Transverse colon (tissue), 4 donors: ENCODE results near the gene GM2A. TPM values are rescaled to one million over a fixed set of nuclear protein-coding genes. Genes with fewer than 3 reads are reported as not detected.
"Not testable (repeated sequence)": the region's sequence is repeated elsewhere in the genome, so short reads cannot be mapped to it uniquely, and the experiment has no call there.

Experiments used
- DNase-seq: peaks from one replicate; pipeline ENCODE4 v3.0.0-alpha.2; 2019
- H3K27ac ChIP-seq, 4 donors: fragments of 200-600 bp; sonication (generic); 2 replicates each; pipeline ENCODE4 v1.5.1; 2016 to 2018; ENCODE audit warnings: inconsistent platforms in 4 of 4
- H3K27me3 ChIP-seq: fragments of 200-600 bp; sonication (generic); 2 replicates; pipeline ENCODE4 v1.5.1; 2017; ENCODE audit warnings: inconsistent platforms
- H3K36me3 ChIP-seq, 4 donors: fragments of 200-600 bp; sonication (generic); 2 replicates each; pipeline ENCODE4 v1.5.1; 2017 to 2019; ENCODE audit warnings: inconsistent platforms in 4 of 4
- H3K4me1 ChIP-seq, 4 donors: fragments of 200-600 bp; sonication (generic); 2 replicates each; pipeline ENCODE4 v1.5.1; 2017 to 2020; ENCODE audit warnings: inconsistent platforms in 4 of 4
- H3K4me3 ChIP-seq, 4 donors: fragments of 200-600 bp; sonication (generic); 1 replicate in 1 of 4; 2 replicates in 3 of 4; pipeline versions ENCODE4 v1.5.1 to v1.6.1; 2017 to 2019; ENCODE audit warnings: inconsistent platforms in 4 of 4
- H3K9me3 ChIP-seq, 2 donors: fragments of 200-600 bp; sonication (generic); 2 replicates each; pipeline ENCODE4 v1.5.1; 2017 to 2019; ENCODE audit warnings: inconsistent platforms in 2 of 2
- EP300 ChIP-seq: sonication (generic); formaldehyde crosslinking; IDR thresholded peaks from one replicate; pipeline ENCODE4 v1.6.1; 2017; ENCODE audit warnings: antibody characterized with exemption, low read depth
- POLR2A ChIP-seq: fragments of 450-650 bp; IDR thresholded peaks from one replicate; pipeline ENCODE4 v1.6.1; 2016; ENCODE audit warnings: antibody characterized with exemption, mild to moderate bottlenecking, moderate library complexity
- POLR2AphosphoS5 ChIP-seq, 3 donors: sonication (generic); formaldehyde crosslinking; IDR thresholded peaks; one replicate each; pipeline ENCODE4 v1.6.1; 2016; ENCODE audit warnings: antibody characterized with exemption in 3 of 3
- WGBS, 2 donors: methylation state at CpG; one replicate each; pipeline ENCODE4 v1.1.5; 2018; ENCODE audit warnings: low coverage in 1 of 2; 5-methylcytosine and 5-hydroxymethylcytosine counted together
- in situ Hi-C, 4 donors: fragments of 200-750 bp; cut with MboI; loops; one replicate each; pipeline versions ENCODE4 v1.15.0 to v1.15.1; 2017; ENCODE audit warnings: low sequenced_read_pairs in 3 of 4, low pct_ligation_motif_present in 1 of 4, low pct_unique_long_range_greater_than_20kb in 1 of 4
- intact Hi-C: fragments of 100-400 bp; cut with DNase I; formaldehyde crosslinking; loops from one replicate; pipeline ENCODE4 v1.15.1; 2023; ENCODE audit warnings: low total_unique reads
- total RNA-seq, 4 donors: library from RNA; depleted of rRNA; stranded (reverse); fragments of >200 nt; gene quantifications; one replicate each; pipeline ENCODE4 v1.1.0, GENCODE V29; 2016
- TF ChIP-seq, protein P1 (sequence below), 5 experiments: fragments of 200-600 bp in 3 of 5; fragments of 450-650 bp in 2 of 5; sonication (generic) in 3 of 5; IDR thresholded peaks; 1 replicate in 2 of 5; 2 replicates in 3 of 5; pipeline ENCODE4 v1.5.1; 2016 to 2017; ENCODE audit warnings: antibody characterized with exemption in 5 of 5, inconsistent platforms in 3 of 5, mild to moderate bottlenecking in 2 of 5, moderate library complexity in 1 of 5

GM2A gene
- total RNA-seq, 4 donors from 2014 or later, result 5.6 to 19.5 (median 11.2) TPM

DNA sequence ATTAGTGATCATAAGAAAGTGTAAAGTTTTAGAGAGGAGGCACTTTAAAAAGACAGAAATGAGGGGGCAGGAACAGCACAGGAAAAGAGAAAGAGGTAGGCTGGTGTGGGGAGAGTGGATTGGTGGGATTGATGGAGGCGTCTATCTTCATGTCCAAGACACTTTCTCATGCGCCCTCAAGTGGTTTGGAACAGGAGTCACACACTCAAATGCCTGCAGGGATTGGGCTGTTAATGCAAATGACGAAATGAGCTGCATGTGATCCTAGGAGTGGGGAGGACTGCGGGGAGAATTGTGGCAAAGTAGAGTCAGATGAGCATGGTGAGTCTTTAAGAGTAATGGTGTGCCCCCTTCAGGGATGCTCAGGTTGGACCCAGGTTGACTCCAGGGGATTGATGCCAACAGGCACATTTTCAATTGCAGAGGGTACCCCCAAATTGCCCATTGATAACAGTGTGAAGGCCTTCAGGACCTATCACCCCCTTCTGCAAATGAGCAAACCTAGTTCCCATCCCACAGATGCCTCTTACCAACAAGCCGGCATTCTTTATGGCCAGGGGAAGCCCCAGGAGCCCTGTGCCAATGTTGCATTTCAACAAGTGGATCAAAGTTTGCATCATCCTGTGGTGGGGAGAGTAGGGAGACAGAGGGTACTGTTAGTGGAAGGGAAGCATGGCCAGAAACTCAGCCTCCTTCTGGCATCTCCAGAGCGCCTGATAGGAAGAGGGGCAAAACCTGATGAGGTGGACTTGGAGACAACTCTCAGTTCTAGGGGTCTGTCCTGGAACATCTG is 45.3 kb downstream of the GM2A start:
- no peaks in the 10 kb centered on the region for H3K4me1 ChIP-seq
- no peak overlapping the region for H3K27ac ChIP-seq
- H3K4me3 ChIP-seq, result no peak overlapping the region
- no peak for TF ChIP-seq EP300
- TF ChIP-seq, protein P1, sequence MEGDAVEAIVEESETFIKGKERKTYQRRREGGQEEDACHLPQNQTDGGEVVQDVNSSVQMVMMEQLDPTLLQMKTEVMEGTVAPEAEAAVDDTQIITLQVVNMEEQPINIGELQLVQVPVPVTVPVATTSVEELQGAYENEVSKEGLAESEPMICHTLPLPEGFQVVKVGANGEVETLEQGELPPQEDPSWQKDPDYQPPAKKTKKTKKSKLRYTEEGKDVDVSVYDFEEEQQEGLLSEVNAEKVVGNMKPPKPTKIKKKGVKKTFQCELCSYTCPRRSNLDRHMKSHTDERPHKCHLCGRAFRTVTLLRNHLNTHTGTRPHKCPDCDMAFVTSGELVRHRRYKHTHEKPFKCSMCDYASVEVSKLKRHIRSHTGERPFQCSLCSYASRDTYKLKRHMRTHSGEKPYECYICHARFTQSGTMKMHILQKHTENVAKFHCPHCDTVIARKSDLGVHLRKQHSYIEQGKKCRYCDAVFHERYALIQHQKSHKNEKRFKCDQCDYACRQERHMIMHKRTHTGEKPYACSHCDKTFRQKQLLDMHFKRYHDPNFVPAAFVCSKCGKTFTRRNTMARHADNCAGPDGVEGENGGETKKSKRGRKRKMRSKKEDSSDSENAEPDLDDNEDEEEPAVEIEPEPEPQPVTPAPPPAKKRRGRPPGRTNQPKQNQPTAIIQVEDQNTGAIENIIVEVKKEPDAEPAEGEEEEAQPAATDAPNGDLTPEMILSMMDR (IDR thresholded peaks at IDR 0.05), result peak in 4 of 5 experiments; percentile 21 to 41 (median 32)
- peaks cover 3% of the 10 kb centered on the region for H3K27me3 ChIP-seq
- no peaks in the 10 kb centered on the region for H3K9me3 ChIP-seq
- WGBS, 2 donors, result 66 to 90% methylated on average over 2 to 6 of the region's 6 CpGs
- in situ Hi-C loops, result no loop called here
- DNase-seq, result no peak
- intact Hi-C loops, result no loop called here
- H3K36me3 ChIP-seq, result no peaks in the 10 kb centered on the region

DNA sequence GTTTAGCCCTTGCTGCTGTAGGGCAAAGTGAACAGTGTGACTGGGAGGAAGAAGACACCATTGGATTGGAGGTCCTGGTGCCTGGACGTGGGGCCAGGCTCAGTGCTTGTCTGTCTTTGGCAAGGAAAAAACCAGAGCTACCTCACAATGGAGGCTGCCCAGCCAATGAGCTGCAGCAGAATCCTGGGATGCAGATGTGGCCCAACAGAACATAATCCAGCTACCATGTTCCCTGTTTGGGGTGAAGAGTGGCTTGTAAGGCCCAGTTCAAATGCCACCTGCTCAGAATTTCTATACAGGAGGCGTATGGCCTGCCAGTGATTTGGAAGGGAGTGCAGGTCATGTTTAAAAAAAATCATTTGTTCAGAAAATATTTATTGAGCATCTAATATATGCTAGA is 50.7 kb downstream of the GM2A start, which contains the start of gene SLC36A3:
Gene SLC36A3 (minus strand): TSS at position 101 of the 400 bp plus-strand sequence. CDS start 412 bp downstream, outside the sequence.
- Histone ChIP-seq H3K27ac (no peak within 1 kb of the TSS), H3K4me1 (no peaks in the 10 kb centered on the region), H3K9me3 (no peaks in the 10 kb centered on the region), H3K4me3 (no peak within 1 kb of the TSS), H3K36me3 (no peaks in the 10 kb centered on the region), H3K27me3 (peaks cover 3% of the 10 kb centered on the region)
- 73% methylated on average over 2 of the region's 2 CpGs; no CpG with 5 or more reads in 1 of the 2 donors for WGBS, 2 donors
- intact Hi-C loops (no loop called here), in situ Hi-C loops (no loop called here)
- no peak for DNase-seq
- TF ChIP-seq, protein P1 (IDR thresholded peaks at IDR 0.05), result no peak
- TF ChIP-seq EP300 (no peak), POLR2AphosphoS5 (IDR thresholded peaks at IDR 0.05) (no peak), POLR2A (no peak)

DNA sequence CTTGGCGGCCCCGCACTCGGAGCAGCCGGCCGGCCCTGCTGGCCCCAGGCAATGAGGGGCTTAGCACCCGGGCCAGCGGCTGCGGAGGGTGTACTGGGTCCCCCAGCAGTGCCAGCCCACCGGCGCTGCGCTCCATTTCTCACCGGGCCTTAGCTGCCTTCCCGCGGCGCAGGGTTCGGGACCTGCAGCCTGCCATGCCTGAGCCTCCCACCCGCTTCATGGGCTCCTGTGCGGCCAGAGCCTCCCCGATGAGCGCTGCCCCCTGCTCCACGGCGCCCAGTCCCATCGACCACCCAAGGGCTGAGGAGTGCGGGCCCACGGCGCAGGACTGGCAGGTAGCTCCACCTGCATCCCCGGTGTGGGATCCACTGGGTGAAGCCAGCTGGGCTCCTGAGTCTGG is 56.3 kb downstream of the GM2A start:
- in situ Hi-C loops, intact Hi-C loops, H3K4me3 ChIP-seq, H3K36me3 ChIP-seq, H3K4me1 ChIP-seq, H3K27me3 ChIP-seq, H3K27ac ChIP-seq, DNase-seq, H3K9me3 ChIP-seq: not testable (repeated sequence)
- WGBS, 2 donors, result 95% methylated on average over 21 of the region's 27 CpGs; no CpG with 5 or more reads in 1 of the 2 donors

DNA sequence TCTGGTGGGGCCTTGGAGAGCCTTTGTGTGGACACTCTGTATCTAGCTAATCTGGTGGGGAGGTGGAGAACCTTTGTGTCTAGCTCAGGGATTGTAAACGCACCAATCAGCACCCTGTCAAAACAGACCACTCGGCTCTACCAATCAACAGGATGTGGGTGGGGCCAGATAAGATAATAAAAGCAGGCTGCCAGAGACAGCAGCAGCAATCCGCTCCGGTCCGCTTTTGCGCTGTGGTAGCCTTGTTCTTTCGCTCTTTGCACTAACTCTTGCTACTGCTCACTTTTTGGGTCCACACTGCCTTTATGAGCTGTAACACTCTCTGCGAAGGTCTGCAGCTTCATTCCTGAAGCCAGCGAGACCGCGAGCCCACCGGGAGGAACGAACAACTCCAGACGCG is 56.8 kb downstream of the GM2A start:
- whole genome bisulfite sequencing, 2 donors, result 91 to 100% methylated on average over 4 to 15 of the region's 15 CpGs
- H3K27me3 ChIP-seq, H3K9me3 ChIP-seq, H3K27ac ChIP-seq, in situ Hi-C loops, H3K4me1 ChIP-seq, H3K36me3 ChIP-seq, intact Hi-C loops, H3K4me3 ChIP-seq, DNase-seq: not testable (repeated sequence)

DNA sequence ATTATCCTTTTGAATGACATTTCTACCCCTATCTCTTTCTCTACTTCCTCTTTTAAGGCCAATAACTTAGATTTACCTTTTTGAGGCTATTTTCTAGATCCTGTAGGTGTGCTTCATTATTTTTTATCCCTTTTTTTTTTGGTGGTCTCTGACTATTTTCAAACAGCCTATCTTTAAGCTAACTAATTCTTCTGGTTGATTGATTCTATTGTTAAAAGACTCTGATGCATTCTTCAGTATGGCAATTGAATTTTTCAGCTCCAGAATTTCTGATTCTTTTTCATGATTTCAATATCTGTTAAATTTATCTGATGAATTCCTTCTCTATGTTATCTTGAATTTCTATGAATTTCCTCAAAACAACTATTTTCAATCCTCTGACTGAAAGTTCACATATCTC is 57.9 kb downstream of the GM2A start:
- no peaks in the 10 kb centered on the region for H3K4me1 ChIP-seq
- H3K36me3 ChIP-seq, result no peaks in the 10 kb centered on the region
- intact Hi-C loops (no loop called here), in situ Hi-C loops (no loop called here)
- no peaks in the 10 kb centered on the region for H3K27me3 ChIP-seq
- TF ChIP-seq POLR2AphosphoS5 (IDR thresholded peaks at IDR 0.05) (no peak), EP300 (no peak), POLR2A (no peak)
- TF ChIP-seq, protein P1 (IDR thresholded peaks at IDR 0.05), result no peak
- no peak overlapping the region for H3K4me3 ChIP-seq
- no peak overlapping the region for H3K27ac ChIP-seq
- H3K9me3 ChIP-seq, result no peaks in the 10 kb centered on the region
- no peak for DNase-seq
